Measurements from ENCODE around the gene B3GAT1. TPM values are rescaled to one million over a fixed set of nuclear protein-coding genes. Genes with fewer than 3 reads are reported as not detected.

The B3GAT1 gene
- total and polyA plus RNA-seq, 12 donors = 0.09 to 10.3 (median 2.1) TPM; not detected in 1

- H3K27ac ChIP-seq = no peak overlapping the region
- intact Hi-C loops (cut with DNase I) = no loop called here
- H3K9me3 ChIP-seq (replicated peaks in 1 of 3) = no peaks in the 10 kb centered on the region
- no peaks in the 10 kb centered on the region for H3K27me3 ChIP-seq
- no peak for DNase-seq
- H3K4me3 ChIP-seq = peak overlapping the region in 2 of 4 donors; percentile 20 to 56
- 31 to 43% (median 38%) methylated on average over 22 of the region's 22 CpGs for WGBS, 4 donors
- TF ChIP-seq, protein P1, sequence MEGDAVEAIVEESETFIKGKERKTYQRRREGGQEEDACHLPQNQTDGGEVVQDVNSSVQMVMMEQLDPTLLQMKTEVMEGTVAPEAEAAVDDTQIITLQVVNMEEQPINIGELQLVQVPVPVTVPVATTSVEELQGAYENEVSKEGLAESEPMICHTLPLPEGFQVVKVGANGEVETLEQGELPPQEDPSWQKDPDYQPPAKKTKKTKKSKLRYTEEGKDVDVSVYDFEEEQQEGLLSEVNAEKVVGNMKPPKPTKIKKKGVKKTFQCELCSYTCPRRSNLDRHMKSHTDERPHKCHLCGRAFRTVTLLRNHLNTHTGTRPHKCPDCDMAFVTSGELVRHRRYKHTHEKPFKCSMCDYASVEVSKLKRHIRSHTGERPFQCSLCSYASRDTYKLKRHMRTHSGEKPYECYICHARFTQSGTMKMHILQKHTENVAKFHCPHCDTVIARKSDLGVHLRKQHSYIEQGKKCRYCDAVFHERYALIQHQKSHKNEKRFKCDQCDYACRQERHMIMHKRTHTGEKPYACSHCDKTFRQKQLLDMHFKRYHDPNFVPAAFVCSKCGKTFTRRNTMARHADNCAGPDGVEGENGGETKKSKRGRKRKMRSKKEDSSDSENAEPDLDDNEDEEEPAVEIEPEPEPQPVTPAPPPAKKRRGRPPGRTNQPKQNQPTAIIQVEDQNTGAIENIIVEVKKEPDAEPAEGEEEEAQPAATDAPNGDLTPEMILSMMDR (IDR thresholded peaks at IDR 0.05) = no peak
- no peak for TF ChIP-seq POLR2A (IDR thresholded peaks at IDR 0.05)
- peaks cover 12 to 13% of the 10 kb centered on the region in 2 donors for H3K4me1 ChIP-seq (replicated peaks in 1 of 2)
- no peaks in the 10 kb centered on the region for H3K36me3 ChIP-seq (replicated peaks in 1 of 2)
These were observed 81.3 kb downstream of the B3GAT1 start for GRCh38 chr11:134330611-134331353.

Other genes with a start within 250 kb of the B3GAT1 start
- gene NCAPD3, start 188.3 kb downstream of the B3GAT1 start, total RNA-seq = 10 to 100 TPM in 8 of 9 donors, 1 to 10 TPM in 1; 9.5 to 25.6 (median 17.3) TPM
- gene NCAPD3, start 188.3 kb downstream of the B3GAT1 start, polyA plus RNA-seq = 10 to 100 TPM in 1 of 3 donors, 1 to 10 TPM in 2; 6.0 to 10.4 (median 8.5) TPM
- gene VPS26B, start 187.6 kb downstream of the B3GAT1 start, total RNA-seq = 10 to 100 TPM; 34.7 to 74.6 (median 45.3) TPM
- 10 to 100 TPM; 25.3 to 37.7 (median 25.4) TPM for gene VPS26B, start 187.6 kb downstream of the B3GAT1 start, polyA plus RNA-seq
- gene THYN1, start 158.9 kb downstream of the B3GAT1 start, total RNA-seq = 10 to 100 TPM; 32.8 to 91.0 (median 47.9) TPM
- gene THYN1, start 158.9 kb downstream of the B3GAT1 start, polyA plus RNA-seq = 10 to 100 TPM; 59.4 to 74.0 (median 60.7) TPM
- 10 to 100 TPM; 24.7 to 45.0 (median 35.7) TPM for gene ACAD8, start 158.7 kb downstream of the B3GAT1 start, total RNA-seq
- gene ACAD8, start 158.7 kb downstream of the B3GAT1 start, polyA plus RNA-seq = 10 to 100 TPM; 22.4 to 27.1 (median 23.3) TPM
- gene GLB1L3, start 135.9 kb downstream of the B3GAT1 start, total RNA-seq = under 1 TPM in 4 of 9 donors, not detected in 5; 0.06 to 0.64 (median 0.19) TPM
- 1 to 10 TPM in 1 of 3 donors, under 1 TPM in 2; 0.51 to 1.4 (median 0.61) TPM for gene GLB1L3, start 135.9 kb downstream of the B3GAT1 start, polyA plus RNA-seq
- 1 to 10 TPM in 7 of 9 donors, under 1 TPM in 2; 0.66 to 8.1 (median 2.0) TPM for gene GLB1L2, start 80.3 kb downstream of the B3GAT1 start, total RNA-seq
- gene GLB1L2, start 80.3 kb downstream of the B3GAT1 start, polyA plus RNA-seq = 1 to 10 TPM; 2.4 to 3.6 (median 3.5) TPM

All from adrenal gland (tissue), 12 donors.